HG02623 (cell line): ENCODE measurements around the gene FEV.

Experiments used
- ATAC-seq: cut with Tn5 transposase; IDR thresholded peaks from one replicate; pipeline ENCODE4 v1.9.1; 2021; ENCODE audit warnings: moderate library complexity; ENCODE audit not compliant: unreplicated experiment

Gene FEV

DNA sequence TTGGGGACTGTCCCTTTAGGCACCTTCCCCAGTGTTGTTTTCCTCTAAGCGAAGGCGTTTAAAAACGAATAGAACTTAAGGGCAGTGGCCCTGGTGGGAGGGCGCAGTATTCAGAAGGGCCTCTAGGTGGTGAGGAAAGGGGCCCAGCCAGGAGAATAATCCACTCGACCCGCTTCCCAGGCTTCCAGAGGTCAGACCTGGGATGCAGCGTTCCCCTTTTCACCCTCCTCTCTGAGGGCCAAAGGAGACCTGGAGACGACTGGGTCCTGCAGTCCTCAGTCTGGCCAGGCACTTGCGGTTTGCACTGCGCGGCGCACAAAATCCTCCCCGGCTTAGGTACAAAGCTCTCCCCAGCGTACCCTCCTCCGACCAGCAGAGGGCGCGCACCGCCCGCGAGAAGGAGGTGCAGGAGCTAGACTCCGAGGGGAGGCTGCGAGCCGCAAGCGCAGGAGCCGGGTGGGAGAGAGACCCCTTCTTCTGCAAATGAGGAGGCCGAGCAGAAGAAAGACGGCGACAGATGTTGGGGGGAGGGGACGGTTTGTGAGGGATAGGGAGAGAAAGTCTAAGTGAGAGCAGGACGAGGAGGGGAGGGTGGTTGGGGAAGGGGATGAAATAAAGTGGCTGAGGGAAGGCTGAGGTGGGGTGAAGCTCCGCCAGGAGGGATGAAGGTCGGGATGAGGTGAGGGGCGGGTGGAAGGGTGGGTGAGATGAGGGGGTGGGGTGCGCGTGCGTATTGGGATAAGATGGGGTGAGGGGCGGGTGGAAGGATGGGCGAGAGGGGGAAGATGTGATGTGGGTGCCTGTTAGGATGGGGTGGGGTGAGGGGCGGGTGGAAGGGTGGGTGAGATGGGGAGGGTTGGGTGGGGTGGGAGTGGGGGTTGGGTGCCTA lies 4.9 kb downstream of the FEV start:
- ATAC-seq = peak; percentile 84

DNA sequence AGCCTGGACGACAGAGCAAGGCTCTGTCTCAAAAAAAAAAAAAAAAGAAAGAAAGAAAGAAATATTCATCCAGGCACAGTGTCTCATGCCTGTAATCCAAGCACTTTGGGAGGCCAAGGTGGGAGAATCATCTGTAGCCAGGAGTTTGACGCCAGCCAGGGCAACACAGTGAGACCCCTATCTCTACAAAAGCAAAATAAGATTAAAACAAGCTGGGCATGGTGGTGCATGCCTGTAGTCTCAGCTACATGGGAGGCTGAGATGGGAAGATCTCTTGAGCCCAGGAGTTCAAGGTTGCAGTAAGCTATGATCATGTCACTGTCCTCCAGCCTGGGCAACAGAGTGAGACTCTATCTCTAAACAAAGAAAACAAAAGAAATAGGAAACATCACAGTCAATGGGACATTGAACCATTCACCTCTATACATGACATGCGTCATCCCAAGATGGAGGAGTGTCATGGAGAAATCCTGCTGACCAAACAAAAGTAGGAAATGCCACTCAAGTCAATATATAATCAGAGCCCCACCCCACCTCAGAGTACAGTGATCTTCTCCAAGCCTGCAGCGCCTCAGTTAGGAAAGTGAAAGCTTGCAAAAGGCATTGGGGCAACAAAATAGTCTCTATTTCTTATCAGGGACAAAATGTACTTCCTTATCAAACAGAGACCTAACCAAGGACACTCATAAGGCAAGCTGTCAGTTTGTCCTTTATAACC lies 9.8 kb downstream of the FEV start:
- ATAC-seq = no peak

DNA sequence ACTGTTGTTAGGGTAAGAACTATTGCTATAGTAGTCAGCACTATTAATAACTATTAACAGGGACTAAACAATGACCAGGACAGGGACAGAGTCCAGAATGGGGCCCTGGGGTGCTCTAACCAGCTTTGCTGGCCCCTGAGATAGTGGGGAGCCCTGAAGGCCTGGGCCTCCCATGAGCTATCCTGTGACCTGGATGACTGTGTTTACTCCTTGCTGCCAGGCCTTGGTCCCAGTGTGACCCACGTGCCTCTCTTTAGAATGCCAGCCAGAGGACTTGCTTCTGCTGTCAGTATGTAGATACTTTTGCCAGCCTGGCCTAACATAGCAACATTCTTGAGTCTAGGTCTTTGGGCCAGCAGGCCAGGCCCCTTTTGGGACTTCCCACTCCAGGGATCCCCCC lies 14.1 kb downstream of the FEV start:
- ATAC-seq = no peak

DNA sequence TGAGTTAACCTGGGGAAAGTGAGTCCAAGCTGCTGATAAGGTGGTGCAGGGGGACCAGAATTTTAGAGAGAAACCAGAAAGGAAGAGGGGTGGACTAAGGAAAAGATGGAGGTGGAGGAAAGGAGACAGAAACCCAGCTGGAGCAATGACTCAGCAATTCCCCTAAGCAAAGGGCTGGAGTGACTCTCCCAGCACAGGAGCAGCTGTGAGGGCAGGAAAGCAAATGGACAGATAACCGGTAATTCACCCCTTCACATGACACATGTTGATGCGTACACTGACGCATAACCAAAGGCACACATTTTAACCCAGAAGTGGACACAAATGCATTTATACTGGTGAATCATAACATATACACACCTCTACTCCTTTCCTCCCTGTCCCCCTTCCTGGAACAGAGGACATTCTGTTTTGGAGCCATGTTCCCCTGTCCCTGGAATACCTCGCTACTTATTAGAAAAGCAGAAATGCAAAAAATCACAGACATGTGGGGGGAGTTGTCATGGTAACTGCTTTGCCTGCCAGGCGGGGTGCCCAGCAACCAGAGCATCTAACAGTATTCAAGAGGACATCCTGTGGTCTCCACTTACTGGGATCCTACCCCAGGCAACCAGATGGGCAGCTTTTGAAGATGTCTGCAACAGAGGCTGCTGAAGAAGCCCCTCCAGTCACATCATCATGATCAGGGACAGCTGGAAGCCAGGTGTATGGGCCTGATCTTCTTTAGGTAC lies 20.8 kb downstream of the FEV start:
- no peak for ATAC-seq

DNA sequence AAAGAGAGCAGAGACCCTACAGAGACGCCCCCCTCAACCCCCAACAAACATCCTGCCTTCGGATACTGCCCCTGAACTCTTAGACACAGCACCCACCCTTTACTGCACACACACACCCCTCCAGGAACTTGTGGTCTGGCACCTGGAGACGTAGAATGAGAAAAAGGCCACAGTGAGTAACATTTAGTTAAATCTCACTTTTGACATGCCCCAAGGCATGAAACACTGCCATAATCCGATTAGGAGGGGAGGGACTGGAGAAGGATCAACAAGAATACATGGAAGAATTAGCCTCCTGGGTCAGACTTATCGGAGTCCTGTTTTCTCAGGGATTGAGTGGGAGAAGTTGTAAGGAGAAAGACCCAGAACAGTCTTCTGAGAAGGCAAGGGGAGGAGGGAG lies 21.4 kb downstream of the FEV start:
- no peak for ATAC-seq

DNA sequence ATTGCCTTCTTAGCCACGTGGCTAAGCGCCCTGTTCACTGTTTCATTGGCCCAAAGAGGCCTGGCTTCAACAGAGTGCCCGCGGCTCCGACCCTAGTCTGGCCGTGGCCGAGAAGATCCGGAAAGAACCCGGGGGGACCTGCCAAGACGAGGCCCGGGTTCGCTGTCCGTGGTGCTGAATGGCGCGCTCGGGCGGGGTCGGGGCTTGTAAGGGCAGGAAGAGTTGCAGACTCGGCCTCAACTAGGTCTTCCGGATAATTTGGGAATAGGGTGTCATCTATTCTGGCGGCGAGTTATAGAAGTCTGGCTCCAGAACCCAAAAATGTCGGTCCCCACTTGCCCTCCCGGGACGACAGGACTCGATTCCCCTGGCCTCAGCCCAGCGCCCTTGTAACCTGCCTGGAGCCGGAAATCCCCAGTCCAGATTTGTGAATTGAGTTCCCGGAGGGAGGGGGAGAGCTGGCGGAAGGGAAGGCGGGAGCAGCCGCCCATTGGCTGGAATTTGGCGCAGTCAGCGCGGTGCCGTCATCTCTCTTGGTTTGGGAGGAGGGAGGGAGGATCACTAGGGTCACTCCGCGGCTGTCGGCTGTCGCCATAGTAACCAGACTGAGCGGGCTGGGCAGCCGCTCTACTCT lies 22.0 kb downstream of the FEV start:
- ATAC-seq = no peak

DNA sequence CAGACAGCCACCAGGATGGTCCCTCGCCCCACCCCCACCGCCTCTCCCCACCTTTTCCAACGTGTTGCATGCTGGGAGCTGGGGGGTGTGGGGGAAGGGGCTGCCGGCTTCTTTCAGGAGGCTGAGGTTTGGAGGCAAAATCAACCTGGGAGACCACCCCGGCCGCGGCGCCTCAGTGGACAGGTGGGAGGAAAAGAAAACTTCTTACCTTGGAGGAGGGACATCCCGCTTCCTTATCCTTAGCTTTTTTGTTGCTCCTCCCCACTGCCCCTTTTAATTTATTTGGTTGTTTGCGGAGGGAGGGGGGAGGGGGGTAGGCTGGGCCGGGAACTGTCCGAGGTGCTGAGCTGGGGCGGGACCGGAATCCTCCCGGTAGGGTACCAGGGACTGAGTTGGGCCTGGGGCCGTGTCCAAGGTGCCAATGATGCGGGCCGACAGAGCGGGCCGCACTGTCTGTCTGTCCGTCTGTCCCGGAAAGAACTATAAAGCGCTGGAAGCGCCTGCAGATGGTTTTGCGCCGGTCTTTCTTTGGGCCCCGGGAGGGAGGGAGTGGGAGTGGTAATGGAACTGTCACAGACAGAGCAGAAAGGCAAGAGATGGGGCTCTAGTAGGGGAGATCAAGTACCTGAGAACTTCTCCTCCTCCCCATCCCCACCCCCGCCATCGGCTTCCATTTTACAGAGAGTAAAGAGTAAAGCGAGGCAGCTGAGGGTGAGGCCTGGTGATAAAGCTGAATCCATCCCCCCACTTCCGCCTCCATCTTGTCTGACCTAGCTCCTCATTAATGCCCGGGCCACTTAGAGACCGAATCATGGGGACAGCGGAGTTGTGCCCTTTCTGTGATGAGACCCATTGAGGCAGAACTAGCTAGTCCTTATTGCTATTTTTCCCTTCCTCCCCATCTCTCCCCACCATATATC lies 23.1 kb downstream of the FEV start:
- no peak for ATAC-seq

DNA sequence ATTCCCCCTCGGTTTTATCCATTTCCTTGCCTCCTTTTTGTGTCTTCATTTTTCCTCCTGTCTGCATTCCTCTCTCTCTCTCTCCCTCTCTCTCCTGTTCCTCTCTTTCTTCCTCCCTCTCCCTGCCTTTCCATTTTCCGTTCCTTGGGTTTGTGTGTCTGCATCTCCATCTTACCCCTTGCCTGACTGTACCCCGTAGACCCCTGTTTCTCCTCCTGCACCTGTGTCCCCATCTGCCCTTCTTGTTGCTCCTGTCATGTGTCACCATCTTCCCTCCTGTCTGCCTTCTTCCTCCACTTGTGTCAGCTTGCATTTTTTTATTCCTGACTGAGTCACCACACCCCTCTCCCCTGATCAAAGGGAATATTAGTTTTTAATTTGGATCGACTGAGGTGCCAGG lies 23.8 kb downstream of the FEV start:
- ATAC-seq = no peak

DNA sequence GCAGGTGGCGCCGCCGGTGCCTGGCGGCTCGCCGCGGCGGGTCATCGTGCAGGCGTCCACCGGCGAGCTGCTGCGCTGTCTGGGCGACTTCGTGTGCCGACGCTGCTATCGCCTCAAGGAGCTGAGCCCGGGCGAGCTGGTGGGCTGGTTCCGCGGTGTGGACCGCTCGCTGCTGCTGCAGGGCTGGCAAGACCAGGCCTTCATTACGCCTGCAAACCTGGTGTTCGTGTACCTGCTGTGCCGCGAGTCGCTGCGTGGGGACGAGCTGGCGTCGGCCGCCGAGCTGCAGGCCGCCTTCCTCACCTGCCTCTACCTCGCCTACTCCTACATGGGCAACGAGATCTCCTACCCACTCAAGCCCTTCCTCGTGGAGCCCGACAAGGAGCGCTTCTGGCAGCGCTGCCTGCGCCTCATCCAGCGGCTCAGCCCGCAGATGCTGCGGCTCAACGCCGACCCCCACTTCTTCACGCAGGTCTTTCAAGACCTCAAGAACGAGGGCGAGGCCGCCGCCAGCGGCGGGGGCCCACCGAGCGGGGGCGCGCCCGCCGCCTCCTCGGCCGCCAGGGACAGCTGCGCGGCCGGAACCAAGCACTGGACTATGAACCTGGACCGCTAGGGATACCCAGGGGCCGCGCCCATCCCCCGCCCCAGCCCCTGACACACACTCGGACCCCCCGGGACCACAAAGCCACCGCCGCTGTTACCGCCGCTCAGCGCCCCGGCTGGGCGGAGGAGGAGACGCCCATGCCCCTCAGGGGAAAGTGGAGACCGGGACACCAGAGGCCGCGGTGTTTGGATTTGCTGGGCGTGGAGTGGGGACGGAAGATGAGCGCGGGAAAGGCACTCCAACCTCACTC lies 24.4 kb downstream of the FEV start:
- ATAC-seq = no peak

DNA sequence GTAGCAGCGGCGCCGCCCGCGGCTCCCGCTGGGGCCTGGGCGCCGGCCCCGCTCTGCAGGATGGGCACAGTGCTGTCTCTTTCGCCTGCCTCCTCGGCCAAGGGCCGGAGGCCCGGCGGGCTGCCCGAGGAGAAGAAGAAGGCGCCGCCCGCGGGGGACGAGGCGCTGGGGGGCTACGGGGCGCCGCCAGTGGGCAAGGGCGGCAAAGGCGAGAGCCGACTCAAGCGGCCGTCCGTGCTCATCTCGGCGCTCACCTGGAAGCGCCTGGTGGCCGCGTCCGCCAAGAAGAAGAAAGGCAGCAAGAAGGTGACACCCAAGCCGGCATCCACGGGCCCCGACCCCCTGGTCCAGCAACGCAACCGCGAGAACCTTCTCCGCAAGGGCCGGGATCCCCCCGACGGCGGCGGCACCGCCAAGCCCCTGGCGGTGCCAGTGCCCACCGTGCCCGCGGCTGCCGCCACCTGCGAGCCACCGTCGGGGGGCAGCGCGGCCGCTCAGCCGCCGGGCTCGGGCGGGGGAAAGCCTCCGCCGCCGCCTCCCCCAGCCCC lies 25.1 kb downstream of the FEV start:
- no peak for ATAC-seq

DNA sequence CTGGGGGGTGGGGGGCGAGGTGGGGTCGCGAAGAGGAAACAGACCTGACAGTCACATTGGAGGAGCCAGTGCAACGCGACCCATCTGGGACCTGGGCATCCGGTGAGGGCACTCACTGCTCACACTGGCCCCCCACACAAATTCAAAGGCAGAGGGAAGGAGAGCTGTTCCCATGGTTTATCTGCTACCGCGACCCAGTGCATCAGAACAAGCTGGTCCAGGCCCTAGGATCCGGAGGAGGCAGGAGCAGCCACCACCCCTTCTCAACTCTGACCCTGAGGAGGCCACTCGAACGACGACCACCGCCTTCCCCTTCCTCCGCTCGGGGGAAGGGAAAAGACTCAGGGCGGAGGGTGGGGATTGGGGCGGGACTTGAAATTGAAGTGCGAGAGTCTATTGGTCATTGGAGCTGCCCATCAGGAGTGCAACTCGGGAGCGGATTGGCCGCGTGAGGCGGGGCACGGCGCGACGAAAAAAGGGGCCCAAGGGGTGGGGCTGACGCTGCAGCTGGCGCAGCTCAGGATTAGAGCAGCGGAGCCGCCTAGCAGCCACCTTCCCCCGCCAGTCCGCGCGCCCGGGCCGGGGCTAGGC lies 25.7 kb downstream of the FEV start, which contains the start of gene CDK5R2:
Gene CDK5R2 (plus strand): TSS at position 526 of the 591 bp plus-strand sequence. CDS start 155 bp downstream, outside the sequence.
- peak; percentile 94 for ATAC-seq

DNA sequence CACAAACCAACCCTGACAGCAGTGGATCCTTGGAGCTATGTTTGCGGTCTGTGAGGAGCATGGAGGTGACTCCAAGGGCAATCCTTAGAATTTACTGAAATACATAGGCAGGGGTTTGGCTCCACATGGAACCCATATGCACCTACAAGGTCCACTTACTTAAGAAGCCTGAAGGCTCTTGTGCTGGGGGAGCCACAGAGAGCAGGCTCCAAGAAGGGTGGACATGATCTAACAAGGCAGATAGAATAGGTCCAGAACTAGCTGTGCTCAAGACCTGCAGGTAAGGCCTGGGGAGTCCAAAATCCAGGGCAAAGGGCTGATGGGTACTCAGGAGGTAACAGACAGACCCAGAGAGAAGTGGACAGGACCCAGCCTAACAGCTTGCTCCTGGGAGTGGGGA lies 26.7 kb downstream of the FEV start:
- ATAC-seq = no peak

DNA sequence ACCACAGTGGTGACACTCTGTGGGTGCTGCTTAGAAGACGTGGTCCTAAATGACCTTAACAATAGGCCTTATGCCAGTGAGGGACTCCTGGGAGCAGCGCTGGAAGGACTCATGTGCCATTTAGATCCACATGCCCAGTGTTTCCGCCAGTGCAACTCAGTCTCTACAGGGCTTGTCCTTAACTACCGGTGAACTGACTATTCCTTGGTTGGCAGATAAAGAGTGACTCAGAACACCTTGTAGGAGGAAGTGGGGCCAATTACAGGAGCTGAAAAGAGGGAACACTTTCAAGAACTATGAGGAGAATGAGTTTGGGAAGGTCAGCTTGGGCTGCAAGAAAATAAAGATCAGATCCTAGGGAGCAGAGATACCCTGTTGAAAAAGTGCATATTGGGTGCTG lies 27.3 kb downstream of the FEV start:
- no peak for ATAC-seq

DNA sequence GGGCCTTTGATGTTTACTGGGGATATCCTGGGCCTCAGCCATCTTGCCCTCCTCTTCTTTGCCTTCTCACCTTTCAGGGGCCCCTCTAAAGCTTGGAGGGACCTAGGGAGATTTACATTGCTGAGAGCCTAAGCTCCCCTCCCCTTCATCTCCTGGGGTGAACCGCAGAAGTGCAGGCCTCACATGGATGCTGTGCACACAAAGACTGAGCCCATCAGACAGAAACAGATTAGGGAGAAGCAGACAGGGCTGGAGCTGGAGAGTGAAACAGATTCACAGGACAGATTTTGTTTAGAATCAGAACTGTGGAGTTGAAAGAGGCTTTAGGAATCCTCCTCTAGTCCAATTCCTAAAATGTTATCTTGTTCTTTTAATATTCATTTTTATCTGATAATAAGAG lies 28.9 kb downstream of the FEV start:
- no peak for ATAC-seq

DNA sequence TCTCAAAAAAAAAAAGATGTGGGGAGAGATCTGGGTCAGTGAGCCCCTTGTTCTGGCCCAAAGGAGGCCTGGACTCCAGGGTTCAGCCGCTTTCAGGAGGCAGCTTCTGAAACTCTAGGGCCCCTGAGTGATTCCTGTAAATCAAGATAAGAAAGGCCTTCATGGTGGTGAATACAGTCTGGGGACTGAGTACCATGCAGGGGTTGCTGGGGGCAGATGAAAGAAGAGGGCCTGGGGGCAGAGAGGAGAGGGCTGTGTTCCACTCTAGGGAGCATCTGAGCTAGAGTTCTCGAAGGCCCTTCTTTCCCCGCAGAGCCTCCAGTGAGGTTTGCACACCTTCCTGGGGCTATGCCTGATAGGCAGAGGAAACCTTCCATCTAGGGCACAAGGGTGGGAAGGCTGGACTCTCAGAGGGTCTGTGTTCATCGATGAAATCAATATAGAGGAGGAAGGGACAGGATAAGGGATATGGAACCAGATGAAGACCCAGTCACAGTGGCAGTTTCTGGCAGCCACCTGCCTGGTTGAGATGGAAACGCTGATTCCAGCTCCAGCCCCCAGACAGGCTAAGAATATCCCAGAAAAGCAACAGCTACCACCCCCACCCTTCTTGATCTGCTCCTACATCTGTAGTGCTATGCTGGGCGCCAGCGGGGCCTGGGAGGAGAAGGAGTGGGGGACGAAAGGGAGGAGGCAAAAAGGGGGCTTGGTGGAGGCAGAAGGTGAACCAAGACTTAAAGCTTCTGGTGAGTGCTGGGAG lies 30.3 kb downstream of the FEV start:
- no peak for ATAC-seq

DNA sequence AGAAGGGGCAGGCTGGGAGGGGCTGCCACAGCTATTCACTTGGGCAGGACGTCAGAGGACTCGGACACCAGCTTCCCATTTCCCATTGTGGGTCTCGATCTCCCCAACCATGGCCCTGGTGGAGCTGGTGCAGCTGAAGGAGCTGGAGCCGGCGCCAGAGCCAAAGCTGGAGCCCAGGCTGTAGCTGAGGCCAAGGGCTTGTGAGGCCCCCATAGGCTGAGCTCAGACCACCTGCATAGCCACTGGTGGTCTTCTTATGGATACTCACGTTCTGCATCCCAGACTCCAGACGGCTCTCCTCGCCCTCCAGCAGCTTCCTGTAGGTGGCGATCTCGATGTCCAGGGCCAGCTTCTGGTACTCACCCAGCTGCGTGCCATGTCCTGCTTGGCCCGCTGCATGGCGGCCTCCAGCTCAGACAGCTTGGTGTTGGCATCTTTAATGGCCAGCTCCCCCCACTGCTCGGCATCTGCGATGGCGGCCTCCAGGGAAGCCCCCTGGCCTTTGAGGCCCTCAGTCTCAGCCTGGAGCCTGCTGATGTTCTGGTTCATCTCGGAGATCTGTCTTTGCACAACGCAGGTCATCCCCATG lies 31.5 kb downstream of the FEV start:
- no peak for ATAC-seq

DNA sequence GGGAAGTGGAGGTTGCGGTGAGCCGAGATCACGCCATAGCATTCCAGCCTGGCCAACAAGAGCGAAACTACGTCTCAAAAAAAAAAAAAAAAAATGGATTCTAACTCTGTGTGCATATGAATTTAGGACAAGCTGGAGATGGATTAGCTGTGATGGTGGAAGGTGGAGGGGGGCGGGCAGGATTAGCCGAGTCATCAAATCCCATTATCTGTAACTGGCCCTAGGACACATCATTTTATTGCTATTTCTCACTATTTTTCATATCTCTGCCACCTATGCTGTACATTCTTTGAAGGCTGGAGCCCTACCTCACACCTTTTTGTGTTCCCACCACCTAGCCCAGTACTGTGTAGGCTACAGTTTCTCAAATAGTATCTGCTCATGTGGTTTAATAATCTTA lies 32.8 kb downstream of the FEV start:
- no peak for ATAC-seq
